Cortex of kidney (tissue), 1 donor: ENCODE measurements around the gene RARA.

Experiments
- DNase-seq: peaks from one replicate; lab custom pipeline; 2025; lab: John Stamatoyannopoulos, UW

Gene RARA

GRCh38 chr17:40329839-40330794 is 21.1 kb downstream of the RARA start:
- DNase-seq, result no peak

GRCh38 chr17:40330850-40331470 is 22.0 kb downstream of the RARA start:
- DNase-seq, result no peak

- peak; percentile 98 for DNase-seq
Observed at GRCh38 chr17:40331743-40332641, 23.0 kb downstream of the RARA start.

- no peak for DNase-seq
Observed at GRCh38 chr17:40333781-40334448, 24.9 kb downstream of the RARA start.

- no peak for DNase-seq
Observed at GRCh38 chr17:40335620-40336019, 26.6 kb downstream of the RARA start.

GRCh38 chr17:40337351-40337750 is 28.4 kb downstream of the RARA start:
- no peak for DNase-seq

GRCh38 chr17:40338058-40338457 is 29.1 kb downstream of the RARA start:
- DNase-seq, result no peak

GRCh38 chr17:40338941-40339649 is 30.1 kb downstream of the RARA start:
- no peak for DNase-seq

GRCh38 chr17:40340327-40340726 is 31.3 kb downstream of the RARA start:
- DNase-seq, result no peak

- peak; percentile 46 for DNase-seq
Observed at GRCh38 chr17:40340880-40341807, 32.2 kb downstream of the RARA start.

- no peak for DNase-seq
Observed at GRCh38 chr17:40341808-40342503, 33.0 kb downstream of the RARA start.

GRCh38 chr17:40342504-40343218 is 33.7 kb downstream of the RARA start:
- no peak for DNase-seq

- DNase-seq, result no peak
Observed at GRCh38 chr17:40343219-40344119, 34.5 kb downstream of the RARA start.

GRCh38 chr17:40344421-40345160 is 35.6 kb downstream of the RARA start:
- DNase-seq, result no peak

- no peak for DNase-seq
Observed at GRCh38 chr17:40345161-40345993, 36.4 kb downstream of the RARA start.
